HG03354 (cell line): Measurements from ENCODE around the gene LENG8.
"Not testable (repeated sequence)": the region's sequence is repeated elsewhere in the genome, so short reads cannot be mapped to it uniquely, and the experiment has no call there.

Source experiments
- ATAC-seq: cut with Tn5 transposase; IDR thresholded peaks from one replicate; pipeline ENCODE4 v1.9.1; 2021; ENCODE audit warnings: mild to moderate bottlenecking; ENCODE audit not compliant: unreplicated experiment, poor library complexity, severe bottlenecking

The LENG8 gene

GRCh38 chr19:54473892-54474372 lies 24.9 kb downstream of the LENG8 start:
- no peak for ATAC-seq

- ATAC-seq = no peak
Measured at GRCh38 chr19:54475706-54476105, 26.7 kb downstream of the LENG8 start.

- ATAC-seq = no peak
Measured at GRCh38 chr19:54477650-54478049, 28.7 kb downstream of the LENG8 start.

- no peak for ATAC-seq
Measured at GRCh38 chr19:54478677-54479266, 29.8 kb downstream of the LENG8 start.

GRCh38 chr19:54480051-54480450 lies 31.1 kb downstream of the LENG8 start:
- ATAC-seq = no peak

- ATAC-seq = no peak
Measured at GRCh38 chr19:54481326-54481930, 32.4 kb downstream of the LENG8 start.

GRCh38 chr19:54482889-54483288 lies 33.9 kb downstream of the LENG8 start:
- ATAC-seq = no peak

- ATAC-seq = no peak
Measured at GRCh38 chr19:54484451-54484850, 35.5 kb downstream of the LENG8 start.

GRCh38 chr19:54485851-54486250 lies 36.9 kb downstream of the LENG8 start:
- ATAC-seq = no peak

GRCh38 chr19:54489341-54489740 lies 40.3 kb downstream of the LENG8 start:
- ATAC-seq = no peak

GRCh38 chr19:54489766-54490165 lies 40.8 kb downstream of the LENG8 start:
- ATAC-seq = no peak

GRCh38 chr19:54492568-54492967 lies 43.6 kb downstream of the LENG8 start:
- no peak for ATAC-seq

GRCh38 chr19:54493056-54493455 lies 44.1 kb downstream of the LENG8 start:
- ATAC-seq = not testable (repeated sequence)

GRCh38 chr19:54493967-54494585 lies 45.1 kb downstream of the LENG8 start:
- no peak for ATAC-seq

- ATAC-seq = not testable (repeated sequence)
Measured at GRCh38 chr19:54495284-54495683, 46.3 kb downstream of the LENG8 start.

GRCh38 chr19:54497747-54498450 lies 48.9 kb downstream of the LENG8 start:
- not testable (repeated sequence) for ATAC-seq

- ATAC-seq = not testable (repeated sequence)
Measured at GRCh38 chr19:54498451-54498772, 49.4 kb downstream of the LENG8 start.

GRCh38 chr19:54502518-54503048 lies 53.6 kb downstream of the LENG8 start, which contains the start of gene LAIR2:
TSS of gene LAIR2 (plus strand) at chr19:54502831. CDS start at chr19:54502919, 88 bp downstream.
- no peak for ATAC-seq

GRCh38 chr19:54505542-54505941 lies 56.5 kb downstream of the LENG8 start:
- ATAC-seq = not testable (repeated sequence)

GRCh38 chr19:54506079-54506478 lies 57.1 kb downstream of the LENG8 start:
- ATAC-seq = no peak
